HG02623 (cell line): ENCODE measurements around the gene LYPD1.
"Not testable (repeated sequence)": the region's sequence is repeated elsewhere in the genome, so short reads cannot be mapped to it uniquely, and the experiment has no call there.

Experiments
- ATAC-seq: cut with Tn5 transposase; IDR thresholded peaks from one replicate; pipeline ENCODE4 v1.9.1; 2021; ENCODE audit warnings: moderate library complexity; ENCODE audit not compliant: unreplicated experiment

The LYPD1 gene

GRCh38 chr2:132669908-132670495 is at the start of gene LYPD1:
LYPD1 (minus strand) TSS chr2:132670205; CDS start chr2:132669932, 273 bp downstream.
- no peak for ATAC-seq

DNA sequence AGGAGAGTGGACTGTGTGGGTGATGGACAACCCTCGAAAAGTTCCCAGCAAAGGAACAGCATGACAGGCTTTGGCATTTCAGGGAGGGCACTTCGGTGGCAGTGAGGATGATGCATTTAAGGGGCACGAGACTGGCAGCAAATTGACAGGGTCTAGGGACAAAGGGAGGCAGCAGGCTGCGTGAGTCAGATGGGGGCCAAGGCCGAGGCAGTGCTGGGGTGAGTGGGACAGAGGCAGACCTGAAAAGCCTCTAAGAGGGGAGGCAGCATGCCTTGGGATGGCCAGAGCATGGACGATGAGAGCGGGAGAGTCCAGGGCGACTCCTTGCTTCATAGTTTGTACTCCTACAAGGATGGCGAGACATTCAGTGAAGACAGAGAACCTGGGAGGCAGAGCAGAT is 49.5 kb upstream of the LYPD1 start:
- ATAC-seq: no peak

DNA sequence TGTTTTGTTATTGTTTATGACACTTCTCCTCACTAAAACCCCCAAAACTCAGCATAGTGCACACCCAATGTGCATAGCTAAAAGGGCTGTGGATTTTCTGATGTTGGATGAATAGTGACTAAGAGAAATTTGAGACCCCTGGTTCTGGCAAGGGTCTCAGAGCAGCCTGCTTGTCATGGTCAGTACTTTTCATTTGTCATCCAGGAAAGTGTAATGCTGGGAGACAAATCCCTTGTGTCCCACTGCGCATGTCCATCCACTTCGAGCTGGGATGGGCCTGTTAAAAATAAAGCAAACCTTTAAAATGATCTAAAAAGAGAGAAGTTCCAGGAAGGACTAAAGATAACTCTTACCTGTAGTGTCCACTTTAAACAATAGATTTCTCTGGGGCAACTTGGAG is 46.9 kb upstream of the LYPD1 start:
- ATAC-seq: no peak

GRCh38 chr2:132715386-132716351 is 45.7 kb upstream of the LYPD1 start:
- ATAC-seq: no peak

- no peak for ATAC-seq
These were observed 33.4 kb upstream of the LYPD1 start for GRCh38 chr2:132703396-132703795.

GRCh38 chr2:132701810-132702209 is 31.8 kb upstream of the LYPD1 start:
- no peak for ATAC-seq

GRCh38 chr2:132699802-132700201 is 29.8 kb upstream of the LYPD1 start:
- ATAC-seq: not testable (repeated sequence)

DNA sequence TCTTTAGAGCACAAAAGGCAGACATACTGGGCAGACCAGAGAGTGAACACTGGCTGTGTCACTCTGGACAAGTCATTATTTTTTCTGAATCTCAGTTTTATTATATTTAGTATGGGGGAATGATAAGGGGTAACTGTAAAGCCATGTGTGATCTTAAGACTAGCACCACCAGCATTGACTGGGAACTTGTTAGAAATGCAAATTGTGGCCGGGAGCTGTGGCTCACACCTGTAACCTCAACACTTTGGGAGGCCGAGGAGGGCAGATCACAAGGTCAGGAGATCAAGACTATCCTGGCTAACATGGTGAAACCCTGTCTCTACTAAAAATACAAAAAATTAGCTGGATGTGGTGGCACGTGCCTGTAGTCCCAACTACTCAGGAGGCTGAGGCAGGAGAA is 28.3 kb upstream of the LYPD1 start:
- not testable (repeated sequence) for ATAC-seq

- ATAC-seq: no peak
These were observed 27.7 kb upstream of the LYPD1 start for GRCh38 chr2:132697556-132698205.

- no peak for ATAC-seq
These were observed 22.8 kb upstream of the LYPD1 start for GRCh38 chr2:132692816-132693215.

DNA sequence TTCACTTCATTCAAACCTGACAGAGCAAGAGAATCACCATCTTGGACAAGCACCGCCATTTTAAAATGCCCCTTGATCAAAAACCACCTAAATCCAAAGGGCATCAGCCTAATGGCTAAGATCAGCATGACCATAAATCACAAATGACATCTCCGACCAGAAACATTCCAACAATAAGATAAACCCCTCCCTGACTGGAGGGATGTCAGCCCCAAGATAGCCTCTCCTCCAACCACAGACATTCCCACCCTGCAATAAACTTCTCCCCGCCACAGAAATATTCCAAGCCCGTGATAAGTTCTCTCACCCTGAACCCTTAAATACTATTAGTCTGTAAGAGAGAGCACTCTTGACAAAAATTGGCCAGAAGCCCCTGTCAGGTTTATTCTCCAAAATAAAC is 21.6 kb upstream of the LYPD1 start:
- no peak for ATAC-seq

- ATAC-seq: no peak
These were observed 20.8 kb upstream of the LYPD1 start for GRCh38 chr2:132690664-132691303.

GRCh38 chr2:132681766-132682165 is 11.8 kb upstream of the LYPD1 start:
- no peak for ATAC-seq

- ATAC-seq: no peak
These were observed 10.5 kb upstream of the LYPD1 start for GRCh38 chr2:132680544-132680943.

DNA sequence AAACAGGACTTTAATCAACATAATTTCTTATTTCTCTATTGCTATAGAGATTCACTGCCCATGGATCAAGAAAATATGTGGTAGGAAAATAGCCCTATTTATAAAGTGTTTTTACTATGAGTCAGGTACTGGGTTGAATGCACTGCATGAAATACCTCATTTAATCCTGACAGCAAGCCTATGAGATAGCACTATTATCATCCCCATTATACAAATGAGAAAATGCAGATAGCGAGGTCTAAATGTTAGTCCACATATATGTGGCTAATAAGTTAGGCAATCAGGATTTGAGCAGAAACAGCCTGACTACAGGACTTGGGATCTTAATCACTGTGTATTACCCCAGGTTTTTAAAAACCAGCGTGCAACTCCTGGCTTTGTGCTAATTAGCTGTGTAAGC is 8.5 kb upstream of the LYPD1 start:
- no peak for ATAC-seq

- ATAC-seq: no peak
These were observed 7.7 kb upstream of the LYPD1 start for GRCh38 chr2:132677661-132678060.

DNA sequence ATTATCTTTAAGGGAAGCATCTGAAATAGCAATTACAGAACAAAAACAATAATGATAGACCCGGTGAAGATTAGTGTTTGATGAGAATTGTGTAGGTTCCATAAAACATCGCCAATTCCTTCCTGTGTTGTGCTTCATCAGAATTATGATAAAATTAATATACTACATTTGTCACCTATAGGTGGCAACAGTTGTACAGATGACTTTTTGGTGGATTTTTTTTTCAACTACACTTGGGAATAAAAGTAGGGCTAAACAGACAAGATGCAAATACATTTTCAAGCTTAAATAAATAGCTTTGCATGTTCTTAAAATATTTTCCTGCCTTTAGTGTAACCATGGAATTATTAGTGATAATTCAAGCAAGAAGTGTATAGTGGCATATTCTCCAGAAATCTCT is 7.0 kb upstream of the LYPD1 start:
- ATAC-seq: no peak

DNA sequence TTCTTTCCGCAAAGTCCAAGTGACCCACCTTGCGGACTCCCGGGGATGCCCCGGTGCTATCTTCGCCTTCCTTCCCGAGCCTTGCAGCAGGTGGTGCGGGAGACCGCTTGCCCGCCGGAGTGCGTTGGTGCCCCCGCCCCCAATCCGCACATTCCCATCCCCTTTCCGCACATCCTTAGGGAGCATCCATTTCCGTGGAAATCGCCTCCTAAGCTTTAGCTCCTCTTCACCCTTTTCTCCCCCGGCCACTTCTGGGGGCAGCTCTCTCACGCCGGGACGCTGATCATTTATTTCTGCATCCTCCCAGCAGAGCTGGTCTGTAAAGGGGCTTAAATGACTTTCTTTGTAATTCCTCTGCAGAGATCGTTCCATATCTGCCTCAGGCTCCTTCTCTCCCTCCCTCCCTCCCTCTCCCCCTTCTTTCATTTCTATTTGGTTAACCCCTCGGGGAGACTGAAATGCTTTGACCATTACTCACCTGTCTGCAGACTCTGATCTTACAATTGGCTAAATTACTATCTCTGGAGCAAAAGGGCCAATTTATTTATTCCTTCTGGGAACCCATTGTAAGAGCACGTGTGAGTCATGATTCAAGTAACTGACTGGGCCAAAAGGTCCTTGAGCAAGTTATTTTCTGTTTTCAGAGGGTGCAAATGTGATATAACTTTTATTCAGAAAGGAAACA is 1.3 kb upstream of the LYPD1 start:
- no peak for ATAC-seq

DNA sequence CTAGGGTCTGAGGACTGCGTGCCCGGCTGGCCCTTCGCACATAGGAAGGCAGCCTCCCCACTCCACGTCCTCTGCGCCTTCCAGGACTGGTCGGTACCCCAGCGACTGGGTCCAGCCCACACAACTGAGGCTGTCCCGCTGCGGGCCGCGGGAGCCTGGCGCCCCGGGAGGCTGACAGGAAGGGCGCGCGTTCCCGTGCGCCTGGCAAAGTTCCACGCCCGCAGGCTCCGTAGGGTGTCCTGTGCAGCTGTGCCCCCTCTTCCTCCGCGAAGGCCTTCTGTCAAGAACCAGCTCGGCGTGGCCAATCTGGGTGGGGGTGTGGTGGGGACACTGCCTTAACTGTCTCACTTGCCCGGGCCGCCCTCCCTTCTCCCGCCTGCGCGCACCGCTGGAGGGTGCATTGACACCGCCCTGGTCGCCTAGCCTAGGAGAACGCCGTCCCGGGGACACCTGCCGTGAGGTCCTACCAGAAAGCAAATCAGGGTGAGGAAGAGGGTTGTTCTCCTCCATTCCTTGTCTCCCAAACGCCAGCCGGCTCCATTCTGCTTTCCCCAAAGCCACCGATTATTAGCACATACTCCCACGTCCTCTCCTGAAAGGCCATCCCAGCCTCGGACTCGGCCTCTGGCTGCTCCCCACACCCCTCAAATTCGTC is 618 bp upstream of the LYPD1 start:
- ATAC-seq: no peak
